Measurements from ENCODE around the gene CSRP3.

Gene CSRP3

GRCh38 chr11:19201737-19202605, at the start of gene CSRP3:
Gene CSRP3 (minus strand): TSS chr11:19201983. CDS start chr11:19192448, 9,535 bp downstream.
- DNase-seq, result no peak

GRCh38 chr11:19251577-19251976, 49.8 kb upstream of the CSRP3 start:
- no peak for DNase-seq

GRCh38 chr11:19246816-19247215, 45.0 kb upstream of the CSRP3 start:
- no peak for DNase-seq

GRCh38 chr11:19245351-19245750, 43.6 kb upstream of the CSRP3 start:
- DNase-seq, result no peak

- no peak for DNase-seq
These were observed 42.8 kb upstream of the CSRP3 start for GRCh38 chr11:19244621-19245020.

- no peak for DNase-seq
These were observed 42.3 kb upstream of the CSRP3 start for GRCh38 chr11:19244084-19244483.

- DNase-seq, result no peak
These were observed 41.8 kb upstream of the CSRP3 start for GRCh38 chr11:19243613-19244012.

GRCh38 chr11:19243143-19243542, 41.4 kb upstream of the CSRP3 start:
- no peak for DNase-seq

- no peak for DNase-seq
These were observed 40.6 kb upstream of the CSRP3 start for GRCh38 chr11:19242179-19242932.

- DNase-seq, result no peak
These were observed 39.7 kb upstream of the CSRP3 start for GRCh38 chr11:19241260-19242178.

GRCh38 chr11:19240420-19241259, 38.9 kb upstream of the CSRP3 start, which contains the start of gene E2F8:
Gene E2F8 (minus strand): TSS chr11:19240945. CDS start chr11:19240121, 824 bp downstream.
- peak; percentile 50 to 77 for DNase-seq

GRCh38 chr11:19239039-19239438, 37.3 kb upstream of the CSRP3 start:
- no peak for DNase-seq

- no peak for DNase-seq
These were observed 36.0 kb upstream of the CSRP3 start for GRCh38 chr11:19237813-19238212.

GRCh38 chr11:19237381-19237780, 35.6 kb upstream of the CSRP3 start:
- DNase-seq, result no peak

- no peak for DNase-seq
These were observed 32.5 kb upstream of the CSRP3 start for GRCh38 chr11:19234231-19234817.

GRCh38 chr11:19232910-19233503, 31.2 kb upstream of the CSRP3 start:
- DNase-seq, result no peak

- no peak for DNase-seq
These were observed 27.9 kb upstream of the CSRP3 start for GRCh38 chr11:19229671-19230070.

GRCh38 chr11:19228968-19229367, 27.2 kb upstream of the CSRP3 start:
- DNase-seq, result no peak

- DNase-seq, result no peak
These were observed 24.8 kb upstream of the CSRP3 start for GRCh38 chr11:19226378-19227195.

GRCh38 chr11:19225581-19225980, 23.8 kb upstream of the CSRP3 start:
- no peak for DNase-seq

Data from SHP77 (cell line).